Measurements from ENCODE around the gene ADAM19. TPM values are rescaled to one million over a fixed set of nuclear protein-coding genes. Genes with fewer than 3 reads are reported as not detected.

Gene ADAM19
- total RNA-seq, 1 donor from 2014 or later, result 176 TPM

DNA sequence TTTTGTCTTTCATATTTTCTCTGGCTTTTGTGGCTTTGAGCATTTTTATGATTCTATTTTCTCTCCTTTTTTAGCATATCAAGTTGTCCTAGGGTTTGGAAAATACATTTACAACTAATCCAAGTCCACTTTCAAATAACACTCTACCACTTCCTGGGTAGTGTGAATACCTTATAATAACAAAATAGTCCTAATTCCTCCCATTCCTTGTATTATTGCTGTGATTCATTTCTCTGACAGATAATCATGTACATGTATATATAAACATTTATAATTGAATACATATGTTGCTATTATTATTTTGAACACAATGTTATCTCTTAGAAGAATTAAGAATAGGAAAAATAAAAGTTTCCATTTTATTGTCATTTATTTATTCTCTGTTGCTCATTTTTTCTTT lies 14.9 kb upstream of the ADAM19 start:
- Mint-ChIP-seq H3K4me3 (ENCODE audit: unreplicated experiment) (no peak overlapping the region), H3K9me3 (ENCODE audit: unreplicated experiment) (no peaks in the 10 kb centered on the region), H3K27me3 (ENCODE audit: unreplicated experiment) (no peaks in the 10 kb centered on the region), H3K36me3 (ENCODE audit: low read depth, unreplicated experiment) (no peaks in the 10 kb centered on the region), H3K27ac (ENCODE audit: unreplicated experiment) (no peak overlapping the region), H3K4me1 (ENCODE audit: unreplicated experiment) (peaks cover 9% of the 10 kb centered on the region)
- no peak for DNase-seq (ENCODE audit: low spot score)
- TF ChIP-seq, protein P1, sequence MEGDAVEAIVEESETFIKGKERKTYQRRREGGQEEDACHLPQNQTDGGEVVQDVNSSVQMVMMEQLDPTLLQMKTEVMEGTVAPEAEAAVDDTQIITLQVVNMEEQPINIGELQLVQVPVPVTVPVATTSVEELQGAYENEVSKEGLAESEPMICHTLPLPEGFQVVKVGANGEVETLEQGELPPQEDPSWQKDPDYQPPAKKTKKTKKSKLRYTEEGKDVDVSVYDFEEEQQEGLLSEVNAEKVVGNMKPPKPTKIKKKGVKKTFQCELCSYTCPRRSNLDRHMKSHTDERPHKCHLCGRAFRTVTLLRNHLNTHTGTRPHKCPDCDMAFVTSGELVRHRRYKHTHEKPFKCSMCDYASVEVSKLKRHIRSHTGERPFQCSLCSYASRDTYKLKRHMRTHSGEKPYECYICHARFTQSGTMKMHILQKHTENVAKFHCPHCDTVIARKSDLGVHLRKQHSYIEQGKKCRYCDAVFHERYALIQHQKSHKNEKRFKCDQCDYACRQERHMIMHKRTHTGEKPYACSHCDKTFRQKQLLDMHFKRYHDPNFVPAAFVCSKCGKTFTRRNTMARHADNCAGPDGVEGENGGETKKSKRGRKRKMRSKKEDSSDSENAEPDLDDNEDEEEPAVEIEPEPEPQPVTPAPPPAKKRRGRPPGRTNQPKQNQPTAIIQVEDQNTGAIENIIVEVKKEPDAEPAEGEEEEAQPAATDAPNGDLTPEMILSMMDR (IDR thresholded peaks at IDR 0.05; ENCODE audit: unreplicated experiment), result no peak

GRCh38 chr5:157584628-157585027 lies 9.1 kb upstream of the ADAM19 start:
- Mint-ChIP-seq H3K36me3 (ENCODE audit: low read depth, unreplicated experiment) (no peaks in the 10 kb centered on the region), H3K9me3 (ENCODE audit: unreplicated experiment) (no peaks in the 10 kb centered on the region), H3K4me1 (ENCODE audit: unreplicated experiment) (no peaks in the 10 kb centered on the region), H3K27ac (ENCODE audit: unreplicated experiment) (no peak overlapping the region), H3K4me3 (ENCODE audit: unreplicated experiment) (no peak overlapping the region), H3K27me3 (ENCODE audit: unreplicated experiment) (no peaks in the 10 kb centered on the region)
- TF ChIP-seq, protein P1 (IDR thresholded peaks at IDR 0.05; ENCODE audit: unreplicated experiment), result no peak
- no peak for DNase-seq (ENCODE audit: low spot score)

GRCh38 chr5:157582731-157583620 lies 7.4 kb upstream of the ADAM19 start:
- DNase-seq (ENCODE audit: low spot score), result no peak
- TF ChIP-seq, protein P1 (IDR thresholded peaks at IDR 0.05; ENCODE audit: unreplicated experiment), result no peak
- no peaks in the 10 kb centered on the region for H3K36me3 Mint-ChIP-seq (ENCODE audit: low read depth, unreplicated experiment)
- no peaks in the 10 kb centered on the region for H3K9me3 Mint-ChIP-seq (ENCODE audit: unreplicated experiment)
- no peak overlapping the region for H3K4me3 Mint-ChIP-seq (ENCODE audit: unreplicated experiment)
- no peaks in the 10 kb centered on the region for H3K4me1 Mint-ChIP-seq (ENCODE audit: unreplicated experiment)
- H3K27ac Mint-ChIP-seq (ENCODE audit: unreplicated experiment), result no peak overlapping the region
- no peaks in the 10 kb centered on the region for H3K27me3 Mint-ChIP-seq (ENCODE audit: unreplicated experiment)

- H3K27ac Mint-ChIP-seq (ENCODE audit: unreplicated experiment), result no peak overlapping the region
- H3K4me3 Mint-ChIP-seq (ENCODE audit: unreplicated experiment), result no peak overlapping the region
- H3K9me3 Mint-ChIP-seq (ENCODE audit: unreplicated experiment), result no peaks in the 10 kb centered on the region
- peaks cover 7% of the 10 kb centered on the region for H3K4me1 Mint-ChIP-seq (ENCODE audit: unreplicated experiment)
- TF ChIP-seq, protein P1 (IDR thresholded peaks at IDR 0.05; ENCODE audit: unreplicated experiment), result no peak
- no peaks in the 10 kb centered on the region for H3K36me3 Mint-ChIP-seq (ENCODE audit: low read depth, unreplicated experiment)
- DNase-seq (ENCODE audit: low spot score), result no peak
- H3K27me3 Mint-ChIP-seq (ENCODE audit: unreplicated experiment), result no peaks in the 10 kb centered on the region
Measured at GRCh38 chr5:157581901-157582300, 6.3 kb upstream of the ADAM19 start.

GRCh38 chr5:157578079-157578780 lies 2.7 kb upstream of the ADAM19 start:
- Mint-ChIP-seq H3K27me3 (ENCODE audit: unreplicated experiment) (peaks cover 6% of the 10 kb centered on the region), H3K9me3 (ENCODE audit: unreplicated experiment) (no peaks in the 10 kb centered on the region), H3K4me3 (ENCODE audit: unreplicated experiment) (no peak overlapping the region), H3K27ac (ENCODE audit: unreplicated experiment) (no peak overlapping the region), H3K4me1 (ENCODE audit: unreplicated experiment) (peaks cover 29% of the 10 kb centered on the region), H3K36me3 (ENCODE audit: low read depth, unreplicated experiment) (peaks cover 5% of the 10 kb centered on the region)
- DNase-seq (ENCODE audit: low spot score), result no peak
- TF ChIP-seq, protein P1 (IDR thresholded peaks at IDR 0.05; ENCODE audit: unreplicated experiment), result no peak
